ENCODE results near the gene MLLT6. TPM values are rescaled to one million over a fixed set of nuclear protein-coding genes. Genes with fewer than 3 reads are reported as not detected.

Gene MLLT6
- total and polyA plus RNA-seq, 2 of the 13 experiments (the other 11 are each of a cell fraction or from before 2014, with no cell fraction given) = 50.7 to 69.5 TPM

- TF ChIP-seq FOXP1 (IDR thresholded peaks at IDR 0.05) = no peak
- TF ChIP-seq FOXP1 (CRISPR knock-in tag; IDR thresholded peaks at IDR 0.05) = 0 out of 2 replicates have a peak, but pooled peaks have one; percentile 20
- 0 out of 2 replicates have a peak, but pooled peaks have one; percentile 50 for TF ChIP-seq GFI1 (CRISPR knock-in tag; IDR thresholded peaks at IDR 0.05; ENCODE audit: borderline replicate concordance)
- TF ChIP-seq KAT7 (CRISPR knock-in tag; IDR thresholded peaks at IDR 0.05; ENCODE audit: borderline replicate concordance) = peak; percentile 92; the same call in 1 of the 2 replicates
- TF ChIP-seq RFXAP (CRISPR knock-in tag; IDR thresholded peaks at IDR 0.05; ENCODE audit: borderline replicate concordance) = 0 out of 2 replicates have a peak, but pooled peaks have one; percentile 19
- no peak for TF ChIP-seq ZNF7 (CRISPR knock-in tag; IDR thresholded peaks at IDR 0.05)
- TF ChIP-seq, protein P1, sequence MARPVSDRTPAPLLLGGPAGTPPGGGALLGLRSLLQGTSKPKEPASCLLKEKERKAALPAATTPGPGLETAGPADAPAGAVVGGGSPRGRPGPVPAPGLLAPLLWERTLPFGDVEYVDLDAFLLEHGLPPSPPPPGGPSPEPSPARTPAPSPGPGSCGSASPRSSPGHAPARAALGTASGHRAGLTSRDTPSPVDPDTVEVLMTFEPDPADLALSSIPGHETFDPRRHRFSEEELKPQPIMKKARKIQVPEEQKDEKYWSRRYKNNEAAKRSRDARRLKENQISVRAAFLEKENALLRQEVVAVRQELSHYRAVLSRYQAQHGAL (CRISPR knock-in tag; IDR thresholded peaks at IDR 0.05; ENCODE audit: not compliant biosample characterization) = peak; percentile 58
- peak; percentile 76 for TF ChIP-seq ZNF350 (CRISPR knock-in tag; IDR thresholded peaks at IDR 0.05; ENCODE audit: borderline replicate concordance, low read depth)
- 0 out of 2 replicates have a peak, but pooled peaks have one; percentile 70 for TF ChIP-seq ARNT2 (CRISPR knock-in tag; IDR thresholded peaks at IDR 0.05; ENCODE audit: low read depth)
- TF ChIP-seq ZNF432 (CRISPR knock-in tag; IDR thresholded peaks at IDR 0.05; ENCODE audit: borderline replicate concordance) = 0 out of 2 replicates have a peak, but pooled peaks have one; percentile 50
- TF ChIP-seq, protein P2, sequence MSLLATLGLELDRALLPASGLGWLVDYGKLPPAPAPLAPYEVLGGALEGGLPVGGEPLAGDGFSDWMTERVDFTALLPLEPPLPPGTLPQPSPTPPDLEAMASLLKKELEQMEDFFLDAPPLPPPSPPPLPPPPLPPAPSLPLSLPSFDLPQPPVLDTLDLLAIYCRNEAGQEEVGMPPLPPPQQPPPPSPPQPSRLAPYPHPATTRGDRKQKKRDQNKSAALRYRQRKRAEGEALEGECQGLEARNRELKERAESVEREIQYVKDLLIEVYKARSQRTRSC (CRISPR knock-in tag; IDR thresholded peaks at IDR 0.05; ENCODE audit: low read depth) = 0 out of 2 replicates have a peak, but pooled peaks have one; percentile 20
- no peak for TF ChIP-seq ZNF773 (CRISPR knock-in tag; IDR thresholded peaks at IDR 0.05; ENCODE audit: borderline replicate concordance)
- TF ChIP-seq ZSCAN29 (CRISPR knock-in tag; conservative IDR thresholded peaks at IDR 0.05) = 0 out of 2 replicates have a peak, but pooled peaks have one; percentile 44
- TF ChIP-seq ZBTB3 (CRISPR knock-in tag; IDR thresholded peaks at IDR 0.05; ENCODE audit: borderline replicate concordance, low read depth) = no peak
- TF ChIP-seq ATF7 (IDR thresholded peaks at IDR 0.05) = no peak
- no peak for TF ChIP-seq ATF7 (CRISPR knock-in tag; IDR thresholded peaks at IDR 0.05)
- peak; percentile 27; the same call in 1 of the 2 replicates for TF ChIP-seq ZNF280D (CRISPR knock-in tag; IDR thresholded peaks at IDR 0.05)
- TF ChIP-seq CBX1 (IDR thresholded peaks at IDR 0.05; ENCODE audit: low read depth) = no peak
- TF ChIP-seq, protein P3, sequence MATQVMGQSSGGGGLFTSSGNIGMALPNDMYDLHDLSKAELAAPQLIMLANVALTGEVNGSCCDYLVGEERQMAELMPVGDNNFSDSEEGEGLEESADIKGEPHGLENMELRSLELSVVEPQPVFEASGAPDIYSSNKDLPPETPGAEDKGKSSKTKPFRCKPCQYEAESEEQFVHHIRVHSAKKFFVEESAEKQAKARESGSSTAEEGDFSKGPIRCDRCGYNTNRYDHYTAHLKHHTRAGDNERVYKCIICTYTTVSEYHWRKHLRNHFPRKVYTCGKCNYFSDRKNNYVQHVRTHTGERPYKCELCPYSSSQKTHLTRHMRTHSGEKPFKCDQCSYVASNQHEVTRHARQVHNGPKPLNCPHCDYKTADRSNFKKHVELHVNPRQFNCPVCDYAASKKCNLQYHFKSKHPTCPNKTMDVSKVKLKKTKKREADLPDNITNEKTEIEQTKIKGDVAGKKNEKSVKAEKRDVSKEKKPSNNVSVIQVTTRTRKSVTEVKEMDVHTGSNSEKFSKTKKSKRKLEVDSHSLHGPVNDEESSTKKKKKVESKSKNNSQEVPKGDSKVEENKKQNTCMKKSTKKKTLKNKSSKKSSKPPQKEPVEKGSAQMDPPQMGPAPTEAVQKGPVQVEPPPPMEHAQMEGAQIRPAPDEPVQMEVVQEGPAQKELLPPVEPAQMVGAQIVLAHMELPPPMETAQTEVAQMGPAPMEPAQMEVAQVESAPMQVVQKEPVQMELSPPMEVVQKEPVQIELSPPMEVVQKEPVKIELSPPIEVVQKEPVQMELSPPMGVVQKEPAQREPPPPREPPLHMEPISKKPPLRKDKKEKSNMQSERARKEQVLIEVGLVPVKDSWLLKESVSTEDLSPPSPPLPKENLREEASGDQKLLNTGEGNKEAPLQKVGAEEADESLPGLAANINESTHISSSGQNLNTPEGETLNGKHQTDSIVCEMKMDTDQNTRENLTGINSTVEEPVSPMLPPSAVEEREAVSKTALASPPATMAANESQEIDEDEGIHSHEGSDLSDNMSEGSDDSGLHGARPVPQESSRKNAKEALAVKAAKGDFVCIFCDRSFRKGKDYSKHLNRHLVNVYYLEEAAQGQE (IDR thresholded peaks at IDR 0.05; ENCODE audit: borderline replicate concordance in 1 of 2, low read depth in 1 of 2, low read length in 2 of 2) = no peak
- TF ChIP-seq ZFY (CRISPR knock-in tag; IDR thresholded peaks at IDR 0.05) = peak; percentile 79
- no peak; the same call in 1 of the 2 replicates for TF ChIP-seq ZNF652 (CRISPR knock-in tag; IDR thresholded peaks at IDR 0.05; ENCODE audit: borderline replicate concordance, low read depth)
Measured at GRCh38 chr17:38730526-38731379, 25.7 kb downstream of the MLLT6 start (continued).

All from HepG2 (cell line).